Measurements from ENCODE around the gene DDAH1. TPM values are rescaled to one million over a fixed set of nuclear protein-coding genes. Genes with fewer than 3 reads are reported as not detected.

The DDAH1 gene
- total RNA-seq, 1 donor from 2014 or later = 10.3 TPM

GRCh38 chr1:85326336-85326735 lies 138.6 kb downstream of the DDAH1 start:
- no peak for DNase-seq (ENCODE audit: extremely low spot score in 2 of 2)
- H3K27ac ChIP-seq = no peak overlapping the region
- no peak overlapping the region for H3K4me3 ChIP-seq
- intact Hi-C loops (cut with DNase I) = no loop called here
- no peaks in the 10 kb centered on the region for H3K27me3 ChIP-seq
- H3K36me3 ChIP-seq = no peaks in the 10 kb centered on the region
- TF ChIP-seq CTCF (IDR thresholded peaks at IDR 0.05) (no peak), POLR2A (IDR thresholded peaks at IDR 0.05) (no peak), POLR2AphosphoS5 (IDR thresholded peaks at IDR 0.05; ENCODE audit: insufficient read depth in 1 of 2, low read depth in 1 of 2) (no peak)
- H3K9me3 ChIP-seq = no peaks in the 10 kb centered on the region
- H3K4me1 ChIP-seq = peaks cover 16% of the 10 kb centered on the region

GRCh38 chr1:85325920-85326319 lies 139.0 kb downstream of the DDAH1 start:
- no peak overlapping the region for H3K4me3 ChIP-seq
- no peak for TF ChIP-seq CTCF (IDR thresholded peaks at IDR 0.05)
- no peak for TF ChIP-seq POLR2AphosphoS5 (IDR thresholded peaks at IDR 0.05; ENCODE audit: insufficient read depth in 1 of 2, low read depth in 1 of 2)
- no peak for TF ChIP-seq POLR2A (IDR thresholded peaks at IDR 0.05)
- H3K4me1 ChIP-seq = peaks cover 13% of the 10 kb centered on the region
- no peak overlapping the region for H3K27ac ChIP-seq
- H3K36me3 ChIP-seq = no peaks in the 10 kb centered on the region
- no peaks in the 10 kb centered on the region for H3K27me3 ChIP-seq
- H3K9me3 ChIP-seq = no peaks in the 10 kb centered on the region
- no peak for DNase-seq (ENCODE audit: extremely low spot score in 2 of 2)
- intact Hi-C loops (cut with DNase I) = no loop called here

GRCh38 chr1:85323770-85324169 lies 141.2 kb downstream of the DDAH1 start:
- Histone ChIP-seq H3K4me3 (no peak overlapping the region), H3K27me3 (no peaks in the 10 kb centered on the region), H3K27ac (no peak overlapping the region), H3K9me3 (no peaks in the 10 kb centered on the region), H3K4me1 (no peaks in the 10 kb centered on the region), H3K36me3 (no peaks in the 10 kb centered on the region)
- no peak for TF ChIP-seq POLR2A (IDR thresholded peaks at IDR 0.05)
- TF ChIP-seq POLR2AphosphoS5 (IDR thresholded peaks at IDR 0.05; ENCODE audit: insufficient read depth in 1 of 2, low read depth in 1 of 2) = no peak
- no peak for TF ChIP-seq CTCF (IDR thresholded peaks at IDR 0.05)
- intact Hi-C loops (cut with DNase I) = no loop called here
- no peak for DNase-seq (ENCODE audit: extremely low spot score in 2 of 2)

- Histone ChIP-seq H3K4me3 (no peak overlapping the region), H3K4me1 (no peaks in the 10 kb centered on the region), H3K36me3 (no peaks in the 10 kb centered on the region), H3K27ac (no peak overlapping the region), H3K9me3 (no peaks in the 10 kb centered on the region), H3K27me3 (no peaks in the 10 kb centered on the region)
- no peak for DNase-seq (ENCODE audit: extremely low spot score in 2 of 2)
- intact Hi-C loops (cut with DNase I) = no loop called here
- TF ChIP-seq POLR2A (IDR thresholded peaks at IDR 0.05) = no peak
- no peak for TF ChIP-seq POLR2AphosphoS5 (IDR thresholded peaks at IDR 0.05; ENCODE audit: insufficient read depth in 1 of 2, low read depth in 1 of 2)
- TF ChIP-seq CTCF (IDR thresholded peaks at IDR 0.05) = no peak
Observed at GRCh38 chr1:85322655-85323054, 142.3 kb downstream of the DDAH1 start.

GRCh38 chr1:85321237-85321964 lies 143.6 kb downstream of the DDAH1 start:
- intact Hi-C loops (cut with DNase I) = no loop called here
- Histone ChIP-seq H3K4me1 (no peaks in the 10 kb centered on the region), H3K9me3 (no peaks in the 10 kb centered on the region), H3K36me3 (no peaks in the 10 kb centered on the region), H3K27me3 (no peaks in the 10 kb centered on the region), H3K27ac (no peak overlapping the region), H3K4me3 (no peak overlapping the region)
- TF ChIP-seq POLR2AphosphoS5 (IDR thresholded peaks at IDR 0.05; ENCODE audit: insufficient read depth in 1 of 2, low read depth in 1 of 2) = no peak
- TF ChIP-seq POLR2A (IDR thresholded peaks at IDR 0.05) = no peak
- no peak for TF ChIP-seq CTCF (IDR thresholded peaks at IDR 0.05)
- DNase-seq (ENCODE audit: extremely low spot score in 2 of 2) = no peak

Data from vagina (tissue), 2 donors.